ENCODE results near the gene MRPL49. TPM values are rescaled to one million over a fixed set of nuclear protein-coding genes. Genes with fewer than 3 reads are reported as not detected.

Gene MRPL49
- polyA plus RNA-seq, 1 donor from 2014 or later, result 80.5 TPM

- H3K4me3 ChIP-seq (ENCODE audit: low read length), result no peak overlapping the region
- no peaks in the 10 kb centered on the region for H3K27me3 ChIP-seq (ENCODE audit: insufficient read depth, low read depth, low read length)
- H3F3A ChIP-seq (ENCODE audit: insufficient read depth, low read length, poor library complexity, severe bottlenecking), result no peaks in the 10 kb centered on the region
- TF ChIP-seq TAF1 (IDR thresholded peaks at IDR 0.05; ENCODE audit: low read depth), result no peak
- TF ChIP-seq RAD21 (conservative IDR thresholded peaks at IDR 0.05), result no peak
- TF ChIP-seq, protein P1, sequence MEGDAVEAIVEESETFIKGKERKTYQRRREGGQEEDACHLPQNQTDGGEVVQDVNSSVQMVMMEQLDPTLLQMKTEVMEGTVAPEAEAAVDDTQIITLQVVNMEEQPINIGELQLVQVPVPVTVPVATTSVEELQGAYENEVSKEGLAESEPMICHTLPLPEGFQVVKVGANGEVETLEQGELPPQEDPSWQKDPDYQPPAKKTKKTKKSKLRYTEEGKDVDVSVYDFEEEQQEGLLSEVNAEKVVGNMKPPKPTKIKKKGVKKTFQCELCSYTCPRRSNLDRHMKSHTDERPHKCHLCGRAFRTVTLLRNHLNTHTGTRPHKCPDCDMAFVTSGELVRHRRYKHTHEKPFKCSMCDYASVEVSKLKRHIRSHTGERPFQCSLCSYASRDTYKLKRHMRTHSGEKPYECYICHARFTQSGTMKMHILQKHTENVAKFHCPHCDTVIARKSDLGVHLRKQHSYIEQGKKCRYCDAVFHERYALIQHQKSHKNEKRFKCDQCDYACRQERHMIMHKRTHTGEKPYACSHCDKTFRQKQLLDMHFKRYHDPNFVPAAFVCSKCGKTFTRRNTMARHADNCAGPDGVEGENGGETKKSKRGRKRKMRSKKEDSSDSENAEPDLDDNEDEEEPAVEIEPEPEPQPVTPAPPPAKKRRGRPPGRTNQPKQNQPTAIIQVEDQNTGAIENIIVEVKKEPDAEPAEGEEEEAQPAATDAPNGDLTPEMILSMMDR (IDR thresholded peaks at IDR 0.05; ENCODE audit: poor library complexity, severe bottlenecking), result no peak
- no peak for TF ChIP-seq POLR2AphosphoS5 (IDR thresholded peaks at IDR 0.05)
- no peak for TF ChIP-seq MXI1 (conservative IDR thresholded peaks at IDR 0.05; ENCODE audit: poor library complexity, severe bottlenecking)
- TF ChIP-seq SMC3 (conservative IDR thresholded peaks at IDR 0.05; ENCODE audit: poor library complexity), result no peak
- no peak for TF ChIP-seq EP300 (conservative IDR thresholded peaks at IDR 0.05; ENCODE audit: poor library complexity, severe bottlenecking)
- no peak for TF ChIP-seq EZH2 (IDR thresholded peaks at IDR 0.05; ENCODE audit: borderline replicate concordance, insufficient read depth, low read length, poor library complexity, severe bottlenecking)
- TF ChIP-seq REST (IDR thresholded peaks at IDR 0.05; ENCODE audit: borderline replicate concordance), result no peak
- H3K9ac ChIP-seq (ENCODE audit: low read length), result no peak overlapping the region
- H3K4me2 ChIP-seq (ENCODE audit: low read length), result no peak overlapping the region
- H2AFZ ChIP-seq (ENCODE audit: low read depth, low read length), result no peak overlapping the region
- H3K27ac ChIP-seq (ENCODE audit: low read length), result no peak overlapping the region
- no peaks in the 10 kb centered on the region for H3K9me2 ChIP-seq (ENCODE audit: insufficient read depth, low read length)
- H3K36me3 ChIP-seq (ENCODE audit: insufficient read depth, low read length), result no peaks in the 10 kb centered on the region
- H3K79me2 ChIP-seq (replicated peaks; ENCODE audit: insufficient read depth, low read length), result peaks cover 18% of the 10 kb centered on the region
- H3K9me3 ChIP-seq (ENCODE audit: low read length), result no peaks in the 10 kb centered on the region
- no peaks in the 10 kb centered on the region for H4K20me1 ChIP-seq (ENCODE audit: insufficient read depth)
These were observed 5.5 kb downstream of the MRPL49 start for GRCh38 chr11:65127473-65128181.

GRCh38 chr11:65128182-65129145 lies 6.3 kb downstream of the MRPL49 start:
- no peak overlapping the region for H2AFZ ChIP-seq (ENCODE audit: low read depth, low read length)
- H3K9me2 ChIP-seq (ENCODE audit: insufficient read depth, low read length), result no peaks in the 10 kb centered on the region
- H4K20me1 ChIP-seq (ENCODE audit: insufficient read depth), result no peaks in the 10 kb centered on the region
- H3F3A ChIP-seq (ENCODE audit: insufficient read depth, low read length, poor library complexity, severe bottlenecking), result no peaks in the 10 kb centered on the region
- H3K36me3 ChIP-seq (ENCODE audit: insufficient read depth, low read length), result no peaks in the 10 kb centered on the region
- peaks cover 19% of the 10 kb centered on the region for H3K79me2 ChIP-seq (replicated peaks; ENCODE audit: insufficient read depth, low read length)
- no peak overlapping the region for H3K4me2 ChIP-seq (ENCODE audit: low read length)
- H3K4me3 ChIP-seq (ENCODE audit: low read length), result no peak overlapping the region
- no peaks in the 10 kb centered on the region for H3K27me3 ChIP-seq (ENCODE audit: insufficient read depth, low read depth, low read length)
- H3K9me3 ChIP-seq (ENCODE audit: low read length), result no peaks in the 10 kb centered on the region
- TF ChIP-seq SMC3 (conservative IDR thresholded peaks at IDR 0.05; ENCODE audit: poor library complexity) (no peak), REST (IDR thresholded peaks at IDR 0.05; ENCODE audit: borderline replicate concordance) (no peak), MXI1 (conservative IDR thresholded peaks at IDR 0.05; ENCODE audit: poor library complexity, severe bottlenecking) (no peak), EP300 (conservative IDR thresholded peaks at IDR 0.05; ENCODE audit: poor library complexity, severe bottlenecking) (no peak), TAF1 (IDR thresholded peaks at IDR 0.05; ENCODE audit: low read depth) (no peak), RAD21 (conservative IDR thresholded peaks at IDR 0.05) (no peak), POLR2AphosphoS5 (IDR thresholded peaks at IDR 0.05) (no peak), EZH2 (IDR thresholded peaks at IDR 0.05; ENCODE audit: borderline replicate concordance, insufficient read depth, low read length, poor library complexity, severe bottlenecking) (no peak)
- TF ChIP-seq, protein P1 (IDR thresholded peaks at IDR 0.05; ENCODE audit: poor library complexity, severe bottlenecking), result no peak
- no peak overlapping the region for H3K27ac ChIP-seq (ENCODE audit: low read length)
- no peak overlapping the region for H3K9ac ChIP-seq (ENCODE audit: low read length)
